ENCODE data around the gene TCP11L1. TPM values are rescaled to one million over a fixed set of nuclear protein-coding genes. Genes with fewer than 3 reads are reported as not detected.

TCP11L1 gene
- total and polyA plus RNA-seq, 9 of the 15 experiments (the other 6 are each of a cell fraction or from before 2014, with no cell fraction given): 1.6 to 15.3 (median 5.4) TPM

GRCh38 chr11:33039274-33040032 is at the start of gene TCP11L1 (continued):
- TF ChIP-seq ZNF639 (CRISPR knock-in tag; conservative IDR thresholded peaks at IDR 0.05 in 1 of 2, IDR thresholded peaks at IDR 0.05 in 1 of 2): peak in 1 of 2 experiments; percentile 76; a peak in 2 of 4 replicates
- TF ChIP-seq HDAC2 (IDR thresholded peaks at IDR 0.05): peak; percentile 29; the same call in 1 of the 2 replicates
- no peak for TF ChIP-seq MECOM (CRISPR knock-in tag; IDR thresholded peaks at IDR 0.05)
- no peak for TF ChIP-seq FOXA1 (IDR thresholded peaks at IDR 0.05; ENCODE audit: borderline replicate concordance)
- no peak for TF ChIP-seq RBM39 (optimal IDR thresholded peaks at IDR 0.05; ENCODE audit: low read depth, low read length)
- peak; percentile 54 to 59; a peak in 2 of 4 replicates for TF ChIP-seq NONO (IDR thresholded peaks at IDR 0.05; ENCODE audit: low read depth in 2 of 2, low read length in 1 of 2)
- TF ChIP-seq PML (IDR thresholded peaks at IDR 0.05; ENCODE audit: low read length): no peak; the same call in 1 of the 2 replicates
- TF ChIP-seq POLR2A (conservative IDR thresholded peaks at IDR 0.05): peak; percentile 69
- no peak for TF ChIP-seq OTX1 (CRISPR knock-in tag; IDR thresholded peaks at IDR 0.05)
- TF ChIP-seq HEY1 (CRISPR knock-in tag; IDR thresholded peaks at IDR 0.05; ENCODE audit: borderline replicate concordance): no peak
- TF ChIP-seq ZNF24 (IDR thresholded peaks at IDR 0.05): no peak
- no peak for TF ChIP-seq RUNX1 (IDR thresholded peaks at IDR 0.05; ENCODE audit: low read depth)
- no peak for TF ChIP-seq ZNF655 (CRISPR knock-in tag; IDR thresholded peaks at IDR 0.05)
- no peak for TF ChIP-seq POLR3G (IDR thresholded peaks at IDR 0.05; ENCODE audit: extremely low read depth, insufficient read length, insufficient replicate concordance)
- TF ChIP-seq MXI1 (IDR thresholded peaks at IDR 0.05; ENCODE audit: low read depth, low read length): 0 out of 2 replicates have a peak, but pooled peaks have one; percentile 39
- no peak for TF ChIP-seq CLOCK (CRISPR knock-in tag; IDR thresholded peaks at IDR 0.05; ENCODE audit: borderline replicate concordance)
- peak; percentile 74; the same call in 1 of the 2 replicates for TF ChIP-seq ZNF511 (CRISPR knock-in tag; IDR thresholded peaks at IDR 0.05)
